ENCODE measurements around the gene TMEM89. TPM values are rescaled to one million over a fixed set of nuclear protein-coding genes. Genes with fewer than 3 reads are reported as not detected.

TMEM89 gene
- polyA plus RNA-seq, 3 donors = 0.21 TPM; not detected in 2

DNA sequence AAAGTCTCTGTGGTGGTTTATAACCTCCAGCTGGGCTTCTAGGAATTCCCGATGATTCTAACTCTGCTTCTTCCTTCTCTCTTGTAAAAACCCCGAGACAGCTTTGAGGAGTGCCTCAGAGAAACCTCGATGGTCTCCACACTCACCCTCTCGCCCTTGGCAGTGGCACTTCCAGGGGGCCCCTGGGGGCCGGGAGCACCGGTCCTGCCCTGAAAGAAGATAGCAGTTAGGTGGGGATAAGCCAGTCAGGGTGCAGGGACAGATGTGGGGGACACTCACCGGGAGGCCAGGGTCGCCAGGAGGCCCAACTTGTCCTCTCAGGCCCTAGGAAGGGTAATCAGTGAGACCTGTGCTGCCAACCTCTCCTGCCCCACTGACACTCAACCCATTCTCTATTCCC is 36.2 kb downstream of the TMEM89 start:
- H3K36me3 Mint-ChIP-seq = no peaks in the 10 kb centered on the region
- H3K9ac ChIP-seq (ENCODE audit: insufficient read depth, low read length, poor library complexity, severe bottlenecking) = no peak overlapping the region

DNA sequence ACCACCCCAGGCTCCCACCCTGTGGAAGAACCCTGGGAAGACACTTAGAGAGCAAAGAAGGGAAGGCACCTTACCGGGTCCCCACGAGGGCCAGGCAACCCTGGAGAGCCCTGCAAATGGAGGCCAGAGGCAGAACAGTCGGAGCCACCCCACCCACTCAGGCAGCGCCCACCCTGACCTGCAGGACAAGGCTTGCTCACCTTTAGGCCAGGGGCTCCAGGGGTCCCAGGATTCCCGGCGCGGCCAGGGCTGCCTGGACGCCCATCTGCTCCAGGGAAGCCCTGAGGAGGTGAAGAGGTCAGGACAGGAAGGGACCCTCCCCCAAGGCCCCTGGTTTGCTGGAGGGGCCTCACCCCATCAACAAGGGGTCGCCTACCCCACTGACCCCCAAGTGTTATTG is 36.7 kb downstream of the TMEM89 start:
- H3K9me3 Mint-ChIP-seq = peaks cover 0 to 3% (median 0%) of the 10 kb centered on the region in 7 donors
- Histone ChIP-seq H3K27ac (ENCODE audit: low read depth in 1 of 2, low read length in 2 of 2) (no peak overlapping the region), H3K9ac (ENCODE audit: insufficient read depth, low read length, poor library complexity, severe bottlenecking) (no peak overlapping the region), H2AFZ (ENCODE audit: insufficient read depth, low read depth, low read length, poor library complexity, severe bottlenecking) (no peak overlapping the region), H3K36me3 (replicated peaks in 1 of 2; ENCODE audit: control insufficient read depth in 1 of 2, insufficient read depth in 2 of 2, low read length in 2 of 2) (no peaks in the 10 kb centered on the region), H3K27me3 (ENCODE audit: control insufficient read depth in 2 of 2, insufficient read depth in 2 of 2, low read length in 2 of 2) (peaks cover 0 to 12% of the 10 kb centered on the region in 2 donors), H3K9me3 (replicated peaks in 1 of 2; ENCODE audit: control insufficient read depth in 1 of 2, insufficient read depth in 1 of 2, low read length in 2 of 2) (no peaks in the 10 kb centered on the region), H3K79me2 (ENCODE audit: insufficient read depth, low read length) (no peaks in the 10 kb centered on the region), H3K4me3 (replicated peaks in 1 of 3; ENCODE audit: low read depth in 2 of 3, low read length in 3 of 3) (no peak overlapping the region), H3K4me2 (replicated peaks; ENCODE audit: extremely low read depth, low read length, poor library complexity, severe bottlenecking) (no peak overlapping the region), H3K4me1 (ENCODE audit: control insufficient read depth in 1 of 2, insufficient read depth in 2 of 2, low read length in 2 of 2) (no peaks in the 10 kb centered on the region), H4K20me1 (ENCODE audit: insufficient read depth, low read length) (no peaks in the 10 kb centered on the region)
- no peaks in the 10 kb centered on the region for H3K4me1 Mint-ChIP-seq
- H3K36me3 Mint-ChIP-seq = no peaks in the 10 kb centered on the region
- intact Hi-C loops (cut with micrococcal nuclease) = no loop called here
- no peak overlapping the region for H3K27ac Mint-ChIP-seq
- no peak for DNase-seq
- peaks cover 16 to 21% (median 21%) of the 10 kb centered on the region in 3 donors for H3K27me3 Mint-ChIP-seq (ENCODE audit: low read depth in 3 of 3)
- no CpG with 5 or more reads among the region's 9 CpGs for WGBS (ENCODE audit: insufficient coverage)
- H3K4me3 Mint-ChIP-seq = no peak overlapping the region
- TF ChIP-seq, protein P1, sequence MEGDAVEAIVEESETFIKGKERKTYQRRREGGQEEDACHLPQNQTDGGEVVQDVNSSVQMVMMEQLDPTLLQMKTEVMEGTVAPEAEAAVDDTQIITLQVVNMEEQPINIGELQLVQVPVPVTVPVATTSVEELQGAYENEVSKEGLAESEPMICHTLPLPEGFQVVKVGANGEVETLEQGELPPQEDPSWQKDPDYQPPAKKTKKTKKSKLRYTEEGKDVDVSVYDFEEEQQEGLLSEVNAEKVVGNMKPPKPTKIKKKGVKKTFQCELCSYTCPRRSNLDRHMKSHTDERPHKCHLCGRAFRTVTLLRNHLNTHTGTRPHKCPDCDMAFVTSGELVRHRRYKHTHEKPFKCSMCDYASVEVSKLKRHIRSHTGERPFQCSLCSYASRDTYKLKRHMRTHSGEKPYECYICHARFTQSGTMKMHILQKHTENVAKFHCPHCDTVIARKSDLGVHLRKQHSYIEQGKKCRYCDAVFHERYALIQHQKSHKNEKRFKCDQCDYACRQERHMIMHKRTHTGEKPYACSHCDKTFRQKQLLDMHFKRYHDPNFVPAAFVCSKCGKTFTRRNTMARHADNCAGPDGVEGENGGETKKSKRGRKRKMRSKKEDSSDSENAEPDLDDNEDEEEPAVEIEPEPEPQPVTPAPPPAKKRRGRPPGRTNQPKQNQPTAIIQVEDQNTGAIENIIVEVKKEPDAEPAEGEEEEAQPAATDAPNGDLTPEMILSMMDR (IDR thresholded peaks at IDR 0.05) = no peak

More for the DNA sequence above, 36.2 kb downstream of the TMEM89 start:
- H3K4me3 Mint-ChIP-seq = no peak overlapping the region
- H4K20me1 ChIP-seq (ENCODE audit: insufficient read depth, low read length) = no peaks in the 10 kb centered on the region
- TF ChIP-seq, protein P1 (IDR thresholded peaks at IDR 0.05) = no peak
- no peaks in the 10 kb centered on the region for H3K4me1 ChIP-seq (ENCODE audit: control insufficient read depth in 1 of 2, insufficient read depth in 2 of 2, low read length in 2 of 2)
- H3K79me2 ChIP-seq (ENCODE audit: insufficient read depth, low read length) = no peaks in the 10 kb centered on the region
- DNase-seq = no peak
- H3K4me2 ChIP-seq (replicated peaks; ENCODE audit: extremely low read depth, low read length, poor library complexity, severe bottlenecking) = no peak overlapping the region
- H2AFZ ChIP-seq (ENCODE audit: insufficient read depth, low read depth, low read length, poor library complexity, severe bottlenecking) = no peak overlapping the region
- H3K27ac Mint-ChIP-seq = peak overlapping the region in 1 of 7 donors; percentile 35
- intact Hi-C loops (cut with micrococcal nuclease) = no loop called here
- H3K9me3 ChIP-seq (replicated peaks in 1 of 2; ENCODE audit: control insufficient read depth in 1 of 2, insufficient read depth in 1 of 2, low read length in 2 of 2) = no peaks in the 10 kb centered on the region
- H3K36me3 ChIP-seq (replicated peaks in 1 of 2; ENCODE audit: control insufficient read depth in 1 of 2, insufficient read depth in 2 of 2, low read length in 2 of 2) = no peaks in the 10 kb centered on the region
- peaks cover 0 to 3% (median 0%) of the 10 kb centered on the region in 7 donors for H3K9me3 Mint-ChIP-seq
- no peak overlapping the region for H3K27ac ChIP-seq (ENCODE audit: low read depth in 1 of 2, low read length in 2 of 2)
- peaks cover 17 to 25% (median 23%) of the 10 kb centered on the region in 3 donors for H3K27me3 Mint-ChIP-seq (ENCODE audit: low read depth in 3 of 3)
- peaks cover 0 to 17% of the 10 kb centered on the region in 2 donors for H3K27me3 ChIP-seq (ENCODE audit: control insufficient read depth in 2 of 2, insufficient read depth in 2 of 2, low read length in 2 of 2)
- no peak overlapping the region for H3K4me3 ChIP-seq (replicated peaks in 1 of 3; ENCODE audit: low read depth in 2 of 3, low read length in 3 of 3)
- no peaks in the 10 kb centered on the region for H3K4me1 Mint-ChIP-seq
- 86% methylated on average over 1 of the region's 8 CpGs for WGBS (ENCODE audit: insufficient coverage)

Measured in CD14-positive monocyte (primary cell).